Mononuclear cell (primary cell): ENCODE measurements around the gene PIK3R1. TPM values are rescaled to one million over a fixed set of nuclear protein-coding genes. Genes with fewer than 3 reads are reported as not detected.

Source experiments
- H3K27me3 ChIP-seq: 2 replicates; pipeline ENCODE4 v1.6.0; 2011; ENCODE audit warnings: low read length, control low read depth; ENCODE audit not compliant: insufficient read depth
- H3K4me1 ChIP-seq: 2 replicates; pipeline ENCODE4 v1.5.1; 2011; ENCODE audit warnings: mild to moderate bottlenecking, low read length, control low read depth; ENCODE audit not compliant: insufficient read depth
- H3K4me3 ChIP-seq: 2 replicates; pipeline ENCODE4 v1.5.1; 2011; ENCODE audit warnings: mild to moderate bottlenecking, low read length, moderate library complexity
- H3K9me3 ChIP-seq: 2 replicates; pipeline ENCODE4 v1.5.1; 2011; ENCODE audit warnings: low read depth, mild to moderate bottlenecking, control low read depth, low read length
- total RNA-seq: library from RNA; depleted of rRNA; stranded (reverse); fragments of >200 nt; gene quantifications from one replicate; pipeline ENCODE4 v1.2.3, GENCODE V29; 2012

Gene PIK3R1
- 742 TPM for total RNA-seq

- no peaks in the 10 kb centered on the region for H3K9me3 ChIP-seq
- H3K4me1 ChIP-seq: peaks cover 30% of the 10 kb centered on the region
- H3K4me3 ChIP-seq: peak within 1 kb of the TSS; percentile 82
- no peaks in the 10 kb centered on the region for H3K27me3 ChIP-seq
These were observed at the start of gene PIK3R1 for GRCh38 chr5:68215208-68215897. Gene PIK3R1, plus strand, starts transcription at chr5:68215756. Its CDS starts 10,920 bp downstream, at chr5:68226676.

GRCh38 chr5:68167195-68167651, 48.3 kb upstream of the PIK3R1 start:
- no peaks in the 10 kb centered on the region for H3K9me3 ChIP-seq
- H3K4me3 ChIP-seq: no peak overlapping the region
- no peaks in the 10 kb centered on the region for H3K27me3 ChIP-seq
- no peaks in the 10 kb centered on the region for H3K4me1 ChIP-seq

GRCh38 chr5:68169903-68170302, 45.7 kb upstream of the PIK3R1 start:
- no peaks in the 10 kb centered on the region for H3K9me3 ChIP-seq
- no peaks in the 10 kb centered on the region for H3K27me3 ChIP-seq
- no peak overlapping the region for H3K4me3 ChIP-seq
- no peaks in the 10 kb centered on the region for H3K4me1 ChIP-seq

GRCh38 chr5:68170826-68171558, 44.6 kb upstream of the PIK3R1 start:
- H3K4me1 ChIP-seq: no peaks in the 10 kb centered on the region
- no peaks in the 10 kb centered on the region for H3K27me3 ChIP-seq
- H3K9me3 ChIP-seq: no peaks in the 10 kb centered on the region
- no peak overlapping the region for H3K4me3 ChIP-seq

GRCh38 chr5:68172314-68172713, 43.2 kb upstream of the PIK3R1 start:
- no peaks in the 10 kb centered on the region for H3K9me3 ChIP-seq
- H3K27me3 ChIP-seq: no peaks in the 10 kb centered on the region
- no peak overlapping the region for H3K4me3 ChIP-seq
- H3K4me1 ChIP-seq: no peaks in the 10 kb centered on the region

- H3K4me1 ChIP-seq: no peaks in the 10 kb centered on the region
- H3K27me3 ChIP-seq: no peaks in the 10 kb centered on the region
These were observed 42.5 kb upstream of the PIK3R1 start for GRCh38 chr5:68173007-68173406.

GRCh38 chr5:68176253-68176652, 39.3 kb upstream of the PIK3R1 start:
- Histone ChIP-seq H3K4me1 (no peaks in the 10 kb centered on the region), H3K9me3 (no peaks in the 10 kb centered on the region), H3K4me3 (no peak overlapping the region), H3K27me3 (no peaks in the 10 kb centered on the region)

More at GRCh38 chr5:68173007-68173406, 42.5 kb upstream of the PIK3R1 start:
- H3K4me3 ChIP-seq: no peak overlapping the region
- no peaks in the 10 kb centered on the region for H3K9me3 ChIP-seq

GRCh38 chr5:68176802-68177479, 38.6 kb upstream of the PIK3R1 start:
- H3K9me3 ChIP-seq: no peaks in the 10 kb centered on the region
- no peaks in the 10 kb centered on the region for H3K4me1 ChIP-seq
- H3K4me3 ChIP-seq: no peak overlapping the region
- no peaks in the 10 kb centered on the region for H3K27me3 ChIP-seq

GRCh38 chr5:68177676-68178075, 37.9 kb upstream of the PIK3R1 start:
- Histone ChIP-seq H3K4me3 (no peak overlapping the region), H3K27me3 (no peaks in the 10 kb centered on the region), H3K9me3 (no peaks in the 10 kb centered on the region), H3K4me1 (no peaks in the 10 kb centered on the region)

GRCh38 chr5:68178579-68178978, 37.0 kb upstream of the PIK3R1 start:
- Histone ChIP-seq H3K9me3 (no peaks in the 10 kb centered on the region), H3K4me3 (no peak overlapping the region), H3K4me1 (no peaks in the 10 kb centered on the region), H3K27me3 (no peaks in the 10 kb centered on the region)

GRCh38 chr5:68180121-68181038, 35.2 kb upstream of the PIK3R1 start:
- H3K4me3 ChIP-seq: no peak overlapping the region
- no peaks in the 10 kb centered on the region for H3K27me3 ChIP-seq
- no peaks in the 10 kb centered on the region for H3K4me1 ChIP-seq
- no peaks in the 10 kb centered on the region for H3K9me3 ChIP-seq

GRCh38 chr5:68181039-68181599, 34.4 kb upstream of the PIK3R1 start:
- no peak overlapping the region for H3K4me3 ChIP-seq
- no peaks in the 10 kb centered on the region for H3K4me1 ChIP-seq
- H3K9me3 ChIP-seq: no peaks in the 10 kb centered on the region
- H3K27me3 ChIP-seq: no peaks in the 10 kb centered on the region

- Histone ChIP-seq H3K4me1 (no peaks in the 10 kb centered on the region), H3K9me3 (no peaks in the 10 kb centered on the region), H3K4me3 (no peak overlapping the region), H3K27me3 (no peaks in the 10 kb centered on the region)
These were observed 33.5 kb upstream of the PIK3R1 start for GRCh38 chr5:68182094-68182493.

- Histone ChIP-seq H3K9me3 (no peaks in the 10 kb centered on the region), H3K27me3 (no peaks in the 10 kb centered on the region), H3K4me1 (no peaks in the 10 kb centered on the region), H3K4me3 (no peak overlapping the region)
These were observed 33.0 kb upstream of the PIK3R1 start for GRCh38 chr5:68182534-68182933.
